OCI-LY1 (cell line): Measurements from ENCODE around the gene ZNF362.

Experiments
- EZH2 ChIP-seq: fragments of 200-600 bp; sonication (generic), shearing (Covaris generic); IDR thresholded peaks from 2 replicates; pipeline ENCODE4 v1.8.0; 2017; ENCODE audit warnings: borderline replicate concordance, mixed run types, mild to moderate bottlenecking, antibody characterized with exemption, low read length, moderate library complexity, mixed read lengths
- TF ChIP-seq, protein P1 (sequence below): fragments of 200-600 bp; sonication (generic), shearing (Covaris generic); IDR thresholded peaks from 2 replicates; pipeline ENCODE4 v1.5.1; 2017; ENCODE audit warnings: mild to moderate bottlenecking, antibody characterized with exemption, low read length, moderate library complexity, mixed read lengths

- TF ChIP-seq, protein P1, sequence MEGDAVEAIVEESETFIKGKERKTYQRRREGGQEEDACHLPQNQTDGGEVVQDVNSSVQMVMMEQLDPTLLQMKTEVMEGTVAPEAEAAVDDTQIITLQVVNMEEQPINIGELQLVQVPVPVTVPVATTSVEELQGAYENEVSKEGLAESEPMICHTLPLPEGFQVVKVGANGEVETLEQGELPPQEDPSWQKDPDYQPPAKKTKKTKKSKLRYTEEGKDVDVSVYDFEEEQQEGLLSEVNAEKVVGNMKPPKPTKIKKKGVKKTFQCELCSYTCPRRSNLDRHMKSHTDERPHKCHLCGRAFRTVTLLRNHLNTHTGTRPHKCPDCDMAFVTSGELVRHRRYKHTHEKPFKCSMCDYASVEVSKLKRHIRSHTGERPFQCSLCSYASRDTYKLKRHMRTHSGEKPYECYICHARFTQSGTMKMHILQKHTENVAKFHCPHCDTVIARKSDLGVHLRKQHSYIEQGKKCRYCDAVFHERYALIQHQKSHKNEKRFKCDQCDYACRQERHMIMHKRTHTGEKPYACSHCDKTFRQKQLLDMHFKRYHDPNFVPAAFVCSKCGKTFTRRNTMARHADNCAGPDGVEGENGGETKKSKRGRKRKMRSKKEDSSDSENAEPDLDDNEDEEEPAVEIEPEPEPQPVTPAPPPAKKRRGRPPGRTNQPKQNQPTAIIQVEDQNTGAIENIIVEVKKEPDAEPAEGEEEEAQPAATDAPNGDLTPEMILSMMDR: no peak
- TF ChIP-seq EZH2: no peak
Measured at GRCh38 chr1:33255347-33256220, 708 bp upstream of the ZNF362 start.
